ENCODE measurements around the gene CTDSP2. TPM values are rescaled to one million over a fixed set of nuclear protein-coding genes. Genes with fewer than 3 reads are reported as not detected.

Gene CTDSP2
- total RNA-seq, 1 donor from 2014 or later, result 129 TPM

DNA sequence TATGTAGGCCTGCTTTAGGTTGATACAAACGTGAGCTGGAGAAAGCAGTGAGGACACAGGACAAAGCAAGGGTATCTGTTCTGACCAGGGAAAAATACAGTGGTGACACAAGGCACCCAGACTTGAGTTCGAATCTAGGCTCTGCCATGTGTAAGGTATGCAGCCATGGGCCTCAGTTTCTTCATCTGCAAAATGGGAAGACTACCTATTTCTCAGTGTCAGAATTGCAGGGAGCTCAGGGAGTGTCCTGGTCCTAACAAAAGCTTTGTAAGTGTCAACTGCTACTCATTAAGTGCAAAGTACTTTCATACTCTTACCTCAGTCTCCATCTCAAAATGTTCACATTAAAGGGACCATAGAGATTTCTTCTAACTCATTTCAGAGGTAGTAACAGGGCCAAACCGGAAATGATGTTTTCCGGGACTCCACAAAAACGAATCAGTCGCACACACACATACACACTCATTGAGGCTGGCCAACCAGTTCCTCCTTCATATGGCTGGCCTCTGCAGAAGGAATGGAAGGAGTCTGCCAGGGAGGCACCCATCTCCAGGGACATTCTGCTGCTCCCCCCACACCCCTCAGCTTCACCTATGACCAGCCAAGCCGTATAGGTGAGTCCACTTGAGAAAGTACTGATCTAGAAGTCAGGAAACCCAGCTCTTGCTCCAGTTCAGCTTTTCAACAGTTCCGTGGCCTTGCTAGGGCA, 7.8 kb downstream of the CTDSP2 start:
- TF ChIP-seq, protein P1, sequence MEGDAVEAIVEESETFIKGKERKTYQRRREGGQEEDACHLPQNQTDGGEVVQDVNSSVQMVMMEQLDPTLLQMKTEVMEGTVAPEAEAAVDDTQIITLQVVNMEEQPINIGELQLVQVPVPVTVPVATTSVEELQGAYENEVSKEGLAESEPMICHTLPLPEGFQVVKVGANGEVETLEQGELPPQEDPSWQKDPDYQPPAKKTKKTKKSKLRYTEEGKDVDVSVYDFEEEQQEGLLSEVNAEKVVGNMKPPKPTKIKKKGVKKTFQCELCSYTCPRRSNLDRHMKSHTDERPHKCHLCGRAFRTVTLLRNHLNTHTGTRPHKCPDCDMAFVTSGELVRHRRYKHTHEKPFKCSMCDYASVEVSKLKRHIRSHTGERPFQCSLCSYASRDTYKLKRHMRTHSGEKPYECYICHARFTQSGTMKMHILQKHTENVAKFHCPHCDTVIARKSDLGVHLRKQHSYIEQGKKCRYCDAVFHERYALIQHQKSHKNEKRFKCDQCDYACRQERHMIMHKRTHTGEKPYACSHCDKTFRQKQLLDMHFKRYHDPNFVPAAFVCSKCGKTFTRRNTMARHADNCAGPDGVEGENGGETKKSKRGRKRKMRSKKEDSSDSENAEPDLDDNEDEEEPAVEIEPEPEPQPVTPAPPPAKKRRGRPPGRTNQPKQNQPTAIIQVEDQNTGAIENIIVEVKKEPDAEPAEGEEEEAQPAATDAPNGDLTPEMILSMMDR (IDR thresholded peaks at IDR 0.05), result no peak
- Histone ChIP-seq H3K4me3 (peak overlapping the region; percentile 29 to 94), H3K4me1 (peaks cover 68 to 100% of the 10 kb centered on the region in 2 donors), H3K27ac (peak overlapping the region; percentile 73 to 100), H3K27me3 (no peaks in the 10 kb centered on the region), H3K9me3 (no peaks in the 10 kb centered on the region), H3K36me3 (no peaks in the 10 kb centered on the region)
- DNase-seq (ENCODE audit: low spot score in 2 of 2), result no peak
- intact Hi-C loops (cut with DNase I), result no loop called here

DNA sequence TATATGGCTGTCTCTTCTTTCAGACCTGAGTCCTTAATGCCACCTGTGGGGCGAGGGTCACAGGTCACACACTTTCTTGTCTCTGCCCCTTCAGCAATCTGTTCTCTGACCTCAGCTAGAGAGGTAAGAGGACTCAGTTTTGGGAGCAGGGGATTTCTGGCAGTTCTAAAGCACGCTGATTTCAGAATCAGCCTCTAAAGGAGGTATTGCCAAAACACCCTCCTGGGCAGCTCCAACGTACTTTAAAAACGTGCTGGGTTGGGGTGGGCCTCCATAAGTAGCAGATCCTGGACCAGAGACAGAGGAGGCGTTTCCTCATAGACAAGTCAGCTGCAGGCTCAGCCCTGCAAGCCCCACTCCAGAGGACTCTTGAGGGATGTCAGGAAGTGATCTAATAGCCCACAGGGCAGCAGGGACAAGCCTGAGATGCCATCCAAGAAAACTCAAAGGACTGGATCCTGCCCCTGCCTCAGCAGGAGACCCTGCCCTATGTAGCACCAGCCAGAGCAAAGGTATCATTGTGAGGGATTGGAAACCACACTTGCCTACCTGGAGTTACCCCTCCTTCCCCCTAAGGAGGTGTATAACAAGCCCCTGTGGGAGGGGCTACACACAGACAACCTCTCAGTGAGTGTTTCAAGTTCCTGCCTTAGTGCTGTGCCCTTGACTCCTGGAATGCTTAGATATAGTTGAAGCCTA, 8.5 kb downstream of the CTDSP2 start:
- DNase-seq (ENCODE audit: low spot score in 2 of 2), result peak in 1 of 2 donors; percentile 76
- Histone ChIP-seq H3K4me3 (peak overlapping the region; percentile 13 to 94), H3K9me3 (no peaks in the 10 kb centered on the region), H3K4me1 (peaks cover 66 to 100% of the 10 kb centered on the region in 2 donors), H3K36me3 (no peaks in the 10 kb centered on the region), H3K27me3 (no peaks in the 10 kb centered on the region), H3K27ac (peak overlapping the region; percentile 73 to 100)
- intact Hi-C loops (cut with DNase I), result no loop called here
- TF ChIP-seq, protein P1 (IDR thresholded peaks at IDR 0.05), result no peak

DNA sequence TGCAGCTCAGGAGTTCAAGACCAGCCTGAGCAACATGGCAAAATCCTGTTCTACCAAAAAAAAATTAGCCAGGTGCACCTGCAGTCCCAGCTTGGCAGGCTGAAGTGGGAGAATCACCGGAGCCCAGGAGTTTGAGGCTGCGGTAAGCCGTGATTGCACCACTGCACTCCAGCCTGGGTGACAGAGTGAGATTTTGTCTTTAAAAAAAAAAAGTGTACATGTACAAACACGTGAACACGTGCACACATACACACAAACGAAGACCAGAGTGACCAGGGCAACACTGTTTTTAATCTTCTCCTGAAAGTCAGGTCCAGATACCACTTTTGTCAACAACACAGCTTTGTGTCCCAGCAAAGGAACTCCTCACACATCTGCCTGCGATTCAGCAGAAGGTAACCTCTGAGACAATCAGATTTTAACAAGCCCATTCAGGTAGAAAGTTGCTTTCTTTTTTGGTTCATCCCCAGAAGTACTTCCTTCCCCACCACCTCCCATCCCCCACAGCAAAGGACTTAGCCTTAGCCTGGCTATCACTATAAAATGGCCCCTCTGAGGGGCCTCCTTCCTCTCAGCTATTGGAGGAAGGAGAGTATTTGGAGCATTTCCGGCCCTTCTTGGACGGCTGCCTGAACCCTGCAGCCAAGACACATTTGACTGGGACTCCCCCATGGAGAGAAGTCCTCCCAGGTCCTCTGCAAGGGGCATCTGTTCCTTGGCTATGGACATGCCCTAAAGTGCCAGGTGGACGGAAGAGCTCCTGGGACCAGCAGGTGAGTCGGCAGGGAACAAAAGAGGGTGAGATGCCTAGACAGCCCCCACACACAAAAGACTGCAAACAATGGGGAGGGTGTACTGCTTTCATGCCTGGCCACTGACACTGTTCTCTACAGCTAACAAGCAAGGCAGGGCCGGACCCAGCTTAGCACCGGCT, 9.8 kb downstream of the CTDSP2 start:
- peak in 1 of 2 donors; percentile 85 for DNase-seq (ENCODE audit: low spot score in 2 of 2)
- Histone ChIP-seq H3K27ac (peak overlapping the region; percentile 73 to 100), H3K4me1 (peaks cover 64 to 99% of the 10 kb centered on the region in 2 donors), H3K27me3 (no peaks in the 10 kb centered on the region), H3K36me3 (no peaks in the 10 kb centered on the region), H3K9me3 (no peaks in the 10 kb centered on the region), H3K4me3 (peak overlapping the region; percentile 31 to 94)
- intact Hi-C loops (cut with DNase I), result no loop called here
- TF ChIP-seq, protein P1 (IDR thresholded peaks at IDR 0.05), result no peak

DNA sequence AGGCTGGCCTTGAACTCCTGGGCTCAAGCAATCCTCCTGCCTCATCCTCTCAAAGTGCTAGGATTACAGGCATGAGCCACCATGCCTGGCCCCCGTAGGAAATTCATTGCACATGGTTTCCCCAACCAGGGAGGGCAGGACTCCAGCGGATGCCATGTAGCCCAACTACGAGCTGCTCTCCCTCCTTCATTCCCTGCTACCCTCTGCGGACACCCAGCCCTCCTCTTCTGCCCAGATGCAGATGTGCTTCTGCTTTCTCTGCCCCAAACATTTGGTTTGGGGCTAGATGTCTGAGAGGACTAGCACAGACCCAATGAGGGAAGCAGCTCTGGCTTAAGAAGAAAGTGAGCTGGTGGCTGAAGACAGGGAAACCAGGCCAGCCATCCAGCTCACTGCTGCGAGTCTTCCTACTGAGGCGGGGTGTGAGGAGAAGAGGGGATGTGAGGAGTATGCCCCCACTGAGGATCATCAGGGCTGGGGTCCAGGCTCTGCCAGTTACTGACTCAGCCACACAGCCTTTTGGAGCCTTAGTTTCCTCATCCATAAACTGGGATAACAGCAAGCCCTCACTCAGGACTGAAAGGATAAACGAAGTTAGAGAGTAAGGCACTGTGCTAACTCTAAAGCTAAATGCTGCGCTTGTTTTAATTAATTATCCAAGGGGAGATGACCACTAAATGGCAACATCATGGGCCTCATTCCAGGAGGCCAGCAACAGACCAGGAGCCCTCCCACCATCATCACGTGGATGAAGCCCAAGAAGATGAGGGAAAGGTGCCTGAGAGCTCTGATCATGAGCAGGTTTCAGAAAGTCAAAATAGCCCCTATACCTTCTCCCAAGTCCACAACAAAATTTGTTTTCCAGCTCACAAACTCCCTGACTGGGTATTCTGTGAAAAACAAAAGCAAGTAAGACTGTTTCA, 10.9 kb downstream of the CTDSP2 start:
- Histone ChIP-seq H3K36me3 (no peaks in the 10 kb centered on the region), H3K27me3 (no peaks in the 10 kb centered on the region), H3K4me3 (peak overlapping the region; percentile 14 to 94), H3K9me3 (no peaks in the 10 kb centered on the region), H3K27ac (peak overlapping the region; percentile 73 to 100), H3K4me1 (peaks cover 64 to 97% of the 10 kb centered on the region in 2 donors)
- DNase-seq (ENCODE audit: low spot score in 2 of 2), result no peak
- TF ChIP-seq, protein P1 (IDR thresholded peaks at IDR 0.05), result no peak
- intact Hi-C loops (cut with DNase I), result no loop called here
